IMR-90 (cell line): ENCODE data around the gene NDUFB10.

ENCODE experiments used
- CHD1 ChIP-seq: IDR thresholded peaks from 2 replicates; pipeline ENCODE4 v1.6.1; 2012; ENCODE audit warnings: low read depth, low read length, improper control_type of control experiment
- CTCF ChIP-seq: conservative IDR thresholded peaks from 2 replicates; pipeline ENCODE4 v1.5.1; 2012; ENCODE audit warnings: mild to moderate bottlenecking, low read depth, low read length, improper control_type of control experiment
- MAFK ChIP-seq: IDR thresholded peaks from 2 replicates; pipeline ENCODE4 v1.6.1; 2012; ENCODE audit warnings: low read depth, low read length, improper control_type of control experiment
- POLR2A ChIP-seq: IDR thresholded peaks from 2 replicates; pipeline ENCODE4 v1.6.1; 2012; ENCODE audit warnings: mild to moderate bottlenecking, low read depth, low read length
- RAD21 ChIP-seq: IDR thresholded peaks from 2 replicates; pipeline ENCODE4 v1.6.1; 2012; ENCODE audit warnings: low read length, improper control_type of control experiment
- RFX5 ChIP-seq: IDR thresholded peaks from 2 replicates; pipeline ENCODE4 v1.8.0; 2012; ENCODE audit warnings: low read depth, mild to moderate bottlenecking, low read length, moderate library complexity
- USF2 ChIP-seq: fragments of 150-350 bp; IDR thresholded peaks from 2 replicates; pipeline ENCODE4 v1.6.1; 2017; ENCODE audit warnings: mild to moderate bottlenecking, antibody characterized with exemption, low read length, low read depth

GRCh38 chr16:1942047-1942809 lies 17.1 kb upstream of the NDUFB10 start:
- TF ChIP-seq CTCF (no peak), RFX5 (no peak), RAD21 (no peak), POLR2A (no peak), USF2 (no peak), MAFK (no peak), CHD1 (no peak)
